ENCODE results near the gene GPLD1. TPM values are rescaled to one million over a fixed set of nuclear protein-coding genes. Genes with fewer than 3 reads are reported as not detected.

GPLD1 gene, protein sequence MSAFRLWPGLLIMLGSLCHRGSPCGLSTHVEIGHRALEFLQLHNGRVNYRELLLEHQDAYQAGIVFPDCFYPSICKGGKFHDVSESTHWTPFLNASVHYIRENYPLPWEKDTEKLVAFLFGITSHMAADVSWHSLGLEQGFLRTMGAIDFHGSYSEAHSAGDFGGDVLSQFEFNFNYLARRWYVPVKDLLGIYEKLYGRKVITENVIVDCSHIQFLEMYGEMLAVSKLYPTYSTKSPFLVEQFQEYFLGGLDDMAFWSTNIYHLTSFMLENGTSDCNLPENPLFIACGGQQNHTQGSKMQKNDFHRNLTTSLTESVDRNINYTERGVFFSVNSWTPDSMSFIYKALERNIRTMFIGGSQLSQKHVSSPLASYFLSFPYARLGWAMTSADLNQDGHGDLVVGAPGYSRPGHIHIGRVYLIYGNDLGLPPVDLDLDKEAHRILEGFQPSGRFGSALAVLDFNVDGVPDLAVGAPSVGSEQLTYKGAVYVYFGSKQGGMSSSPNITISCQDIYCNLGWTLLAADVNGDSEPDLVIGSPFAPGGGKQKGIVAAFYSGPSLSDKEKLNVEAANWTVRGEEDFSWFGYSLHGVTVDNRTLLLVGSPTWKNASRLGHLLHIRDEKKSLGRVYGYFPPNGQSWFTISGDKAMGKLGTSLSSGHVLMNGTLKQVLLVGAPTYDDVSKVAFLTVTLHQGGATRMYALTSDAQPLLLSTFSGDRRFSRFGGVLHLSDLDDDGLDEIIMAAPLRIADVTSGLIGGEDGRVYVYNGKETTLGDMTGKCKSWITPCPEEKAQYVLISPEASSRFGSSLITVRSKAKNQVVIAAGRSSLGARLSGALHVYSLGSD
- total RNA-seq (7.7 TPM), polyA plus RNA-seq (1.3 TPM)
- long read RNA-seq, donor 1 = 0 reads
- long read RNA-seq, donor 2 = 0 reads
- long read RNA-seq, donor 3, partial matches to known transcripts = 110 of 110 reads
- long read RNA-seq, donor 3, other reads (novel, unspliced or antisense) = 0 of 110 reads
- long read RNA-seq, donor 4, partial matches to known transcripts = 20 of 28 reads
- long read RNA-seq, donor 4, other reads (novel, unspliced or antisense) = 8 of 28 reads
- long read RNA-seq, donor 5, partial matches to known transcripts = 6 of 13 reads
- long read RNA-seq, donor 5, other reads (novel, unspliced or antisense) = 5 of 13 reads
- long read RNA-seq, donor 6, partial matches to known transcripts = 6 of 12 reads
- long read RNA-seq, donor 6, other reads (novel, unspliced or antisense) = 6 of 12 reads
- long read RNA-seq, donor 7 = 0 reads
- long read RNA-seq, donor 8 = 0 reads
- long read RNA-seq, donor 9 = 0 reads
- long read RNA-seq, donor 10, partial matches to known transcripts = 15 of 28 reads
- long read RNA-seq, donor 10, other reads (novel, unspliced or antisense) = 12 of 28 reads

DNA sequence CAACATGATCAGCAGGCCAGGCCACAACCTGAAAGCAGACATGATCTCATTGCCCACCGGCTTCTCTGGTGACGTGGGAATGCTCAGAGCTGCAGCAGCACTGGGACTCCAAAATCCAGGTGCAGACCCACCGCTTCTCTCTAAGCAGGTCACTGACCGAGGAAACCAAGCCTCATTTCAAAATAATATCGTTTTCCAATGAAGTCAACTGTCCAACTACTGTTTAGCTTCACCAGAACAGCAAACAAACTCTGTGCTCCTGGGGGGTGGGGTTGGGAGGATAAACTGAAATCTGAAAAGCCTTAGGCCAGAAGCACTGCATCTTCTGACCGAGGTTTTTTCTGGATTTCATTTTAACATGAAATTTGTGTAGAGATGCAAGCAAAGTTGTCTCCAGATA, at the start of gene GPLD1:
Gene GPLD1, minus strand, starts transcription at position 109 of the 400 bp plus-strand sequence. Its CDS starts 67 bp downstream, at position 42.
- 93% methylated on average over 6 of the region's 6 CpGs for WGBS
- Histone ChIP-seq H3K9me3 (ENCODE audit: control insufficient read depth in 2 of 2, insufficient read depth in 1 of 2, low read length in 1 of 2) (no peaks in the 10 kb centered on the region), H3K27ac (ENCODE audit: low read depth in 1 of 2, low read length in 1 of 2) (no peak within 1 kb of the TSS), H3K4me1 (ENCODE audit: control insufficient read depth in 2 of 2, insufficient read depth in 2 of 2, low read length in 2 of 2) (peaks cover 6 to 7% of the 10 kb centered on the region in 2 donors), H3K36me3 (ENCODE audit: control insufficient read depth in 2 of 2, insufficient read depth in 2 of 2, low read length in 1 of 2) (no peaks in the 10 kb centered on the region), H3K27me3 (ENCODE audit: control insufficient read depth in 2 of 2, insufficient read depth in 1 of 2, low read length in 1 of 2) (no peaks in the 10 kb centered on the region), H3K4me3 (ENCODE audit: low read length in 2 of 2) (no peak within 1 kb of the TSS)
- DNase-seq (ENCODE audit: low read depth in 6 of 9, low spot score in 9 of 9) = no peak

DNA sequence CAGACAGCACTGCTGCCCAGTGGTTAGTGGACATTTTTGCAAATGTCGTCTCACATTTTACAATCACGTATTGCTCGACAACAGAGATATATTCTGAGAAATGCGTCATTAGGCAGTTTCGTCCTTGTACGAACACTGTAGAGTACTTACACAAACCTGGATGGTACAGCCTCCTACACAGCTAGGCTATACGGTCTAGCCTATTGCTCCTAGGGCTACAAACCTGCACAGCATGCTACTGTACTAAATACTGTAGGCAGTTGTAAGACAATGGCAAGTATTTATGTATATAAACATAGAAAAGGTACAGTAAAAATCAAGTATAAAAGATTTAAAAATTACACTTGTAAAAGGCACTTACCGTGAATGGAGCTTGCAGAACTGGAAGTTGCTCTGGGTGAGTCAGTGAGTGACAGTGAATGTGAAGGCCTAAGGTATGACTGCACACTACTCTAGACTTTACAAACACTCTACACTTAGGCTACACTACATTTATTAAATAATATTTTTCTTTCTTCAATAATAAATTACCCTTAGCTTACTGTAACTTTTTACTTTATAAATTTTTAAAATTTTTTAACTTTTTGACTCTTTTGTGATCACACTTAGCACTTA, 48.5 kb upstream of the GPLD1 start:
- H3K27ac ChIP-seq (ENCODE audit: low read depth in 1 of 2, low read length in 1 of 2) = no peak overlapping the region
- DNase-seq (ENCODE audit: low read depth in 6 of 9, low spot score in 9 of 9) = no peak
- no peaks in the 10 kb centered on the region for H3K9me3 ChIP-seq (ENCODE audit: control insufficient read depth in 2 of 2, insufficient read depth in 1 of 2, low read length in 1 of 2)
- WGBS = 98% methylated on average over 8 of the region's 8 CpGs
- H3K27me3 ChIP-seq (ENCODE audit: control insufficient read depth in 2 of 2, insufficient read depth in 1 of 2, low read length in 1 of 2) = no peaks in the 10 kb centered on the region
- no peak overlapping the region for H3K4me3 ChIP-seq (ENCODE audit: low read length in 2 of 2)
- H3K36me3 ChIP-seq (ENCODE audit: control insufficient read depth in 2 of 2, insufficient read depth in 2 of 2, low read length in 1 of 2) = peaks cover 35 to 50% of the 10 kb centered on the region in 2 donors
- H3K4me1 ChIP-seq (ENCODE audit: control insufficient read depth in 2 of 2, insufficient read depth in 2 of 2, low read length in 2 of 2) = no peaks in the 10 kb centered on the region

DNA sequence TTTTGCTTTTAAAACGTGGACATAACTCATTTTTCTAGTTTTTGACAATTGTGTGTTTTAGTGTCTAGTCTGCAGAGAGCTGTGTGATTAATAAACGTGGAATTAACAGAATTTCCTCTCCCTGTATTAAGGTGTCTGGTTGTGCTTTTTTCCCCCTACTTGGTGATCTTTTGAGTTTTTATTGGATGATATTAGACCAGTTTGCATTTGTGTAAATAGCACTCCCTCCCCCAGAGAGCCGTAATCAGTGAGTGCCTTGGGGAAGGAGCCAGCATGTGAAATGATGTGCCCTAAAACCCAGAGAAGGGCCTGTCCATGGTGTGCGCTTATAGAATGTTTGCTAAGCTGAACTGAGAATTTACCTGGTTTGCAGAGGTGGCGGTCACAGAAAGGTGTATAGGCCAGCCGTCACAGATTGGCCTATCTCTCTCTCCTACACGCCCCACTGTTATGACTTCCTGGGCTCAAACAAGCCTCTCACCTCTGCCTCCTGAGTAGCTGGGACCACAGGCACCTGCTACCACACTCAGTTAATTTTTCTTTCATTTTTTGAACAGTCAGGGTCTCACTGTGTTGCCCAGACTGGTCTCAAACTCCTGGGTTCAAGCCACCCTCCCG, 47.8 kb upstream of the GPLD1 start:
- Histone ChIP-seq H3K4me3 (ENCODE audit: low read length in 2 of 2) (no peak overlapping the region), H3K36me3 (ENCODE audit: control insufficient read depth in 2 of 2, insufficient read depth in 2 of 2, low read length in 1 of 2) (peaks cover 42 to 57% of the 10 kb centered on the region in 2 donors), H3K9me3 (ENCODE audit: control insufficient read depth in 2 of 2, insufficient read depth in 1 of 2, low read length in 1 of 2) (no peaks in the 10 kb centered on the region), H3K27ac (ENCODE audit: low read depth in 1 of 2, low read length in 1 of 2) (no peak overlapping the region), H3K27me3 (ENCODE audit: control insufficient read depth in 2 of 2, insufficient read depth in 1 of 2, low read length in 1 of 2) (no peaks in the 10 kb centered on the region), H3K4me1 (ENCODE audit: control insufficient read depth in 2 of 2, insufficient read depth in 2 of 2, low read length in 2 of 2) (no peaks in the 10 kb centered on the region)
- WGBS = over 99% methylated on average over 8 of the region's 8 CpGs
- DNase-seq (ENCODE audit: low read depth in 6 of 9, low spot score in 9 of 9) = no peak

DNA sequence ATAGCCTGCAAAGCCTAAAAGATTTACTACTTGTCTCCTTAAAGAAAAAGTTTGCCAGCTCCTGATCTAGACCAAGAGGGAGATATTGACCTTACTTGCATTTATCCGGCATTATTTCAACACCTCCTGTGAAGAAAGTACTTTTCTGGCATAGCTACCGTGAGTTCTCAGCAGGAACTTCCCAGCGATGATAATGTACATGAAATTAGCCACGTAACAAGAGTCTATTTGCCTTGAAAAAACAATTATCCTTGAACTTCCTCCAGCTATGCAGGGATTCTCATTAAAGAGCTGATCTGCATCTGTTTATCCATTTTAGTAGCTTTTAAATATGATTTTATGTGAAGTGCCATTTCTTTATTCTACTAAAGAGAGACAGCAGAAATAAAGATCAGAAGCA, 47.1 kb upstream of the GPLD1 start:
- Histone ChIP-seq H3K36me3 (ENCODE audit: control insufficient read depth in 2 of 2, insufficient read depth in 2 of 2, low read length in 1 of 2) (peaks cover 50 to 64% of the 10 kb centered on the region in 2 donors), H3K9me3 (ENCODE audit: control insufficient read depth in 2 of 2, insufficient read depth in 1 of 2, low read length in 1 of 2) (no peaks in the 10 kb centered on the region), H3K27ac (ENCODE audit: low read depth in 1 of 2, low read length in 1 of 2) (no peak overlapping the region), H3K4me1 (ENCODE audit: control insufficient read depth in 2 of 2, insufficient read depth in 2 of 2, low read length in 2 of 2) (no peaks in the 10 kb centered on the region), H3K27me3 (ENCODE audit: control insufficient read depth in 2 of 2, insufficient read depth in 1 of 2, low read length in 1 of 2) (no peaks in the 10 kb centered on the region), H3K4me3 (ENCODE audit: low read length in 2 of 2) (no peak overlapping the region)
- 96% methylated on average over 4 of the region's 4 CpGs for WGBS
- no peak for DNase-seq (ENCODE audit: low read depth in 6 of 9, low spot score in 9 of 9)

DNA sequence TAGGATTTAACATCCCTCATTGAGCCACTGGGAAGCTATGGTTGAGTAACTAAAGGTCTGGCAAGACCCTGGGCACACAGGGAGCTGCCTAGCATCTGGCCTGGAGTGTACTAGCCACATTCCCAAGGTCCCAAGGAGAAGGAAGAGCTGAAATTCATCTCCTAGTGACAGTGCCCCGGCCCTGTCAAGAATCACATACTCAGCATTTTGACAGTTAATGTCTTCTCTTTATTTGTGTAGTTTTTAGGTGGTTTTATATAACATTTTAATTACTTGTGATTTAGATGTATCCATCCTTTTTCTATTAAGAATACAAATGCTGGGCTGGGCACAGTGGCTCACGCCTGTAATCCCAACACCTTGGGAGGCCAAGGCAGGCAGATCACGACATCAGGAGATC, 45.8 kb upstream of the GPLD1 start:
- H3K4me3 ChIP-seq (ENCODE audit: low read length in 2 of 2) = no peak overlapping the region
- H3K27me3 ChIP-seq (ENCODE audit: control insufficient read depth in 2 of 2, insufficient read depth in 1 of 2, low read length in 1 of 2) = no peaks in the 10 kb centered on the region
- H3K4me1 ChIP-seq (ENCODE audit: control insufficient read depth in 2 of 2, insufficient read depth in 2 of 2, low read length in 2 of 2) = no peaks in the 10 kb centered on the region
- 82% methylated on average over 3 of the region's 3 CpGs for WGBS
- DNase-seq (ENCODE audit: low read depth in 6 of 9, low spot score in 9 of 9) = no peak
- H3K27ac ChIP-seq (ENCODE audit: low read depth in 1 of 2, low read length in 1 of 2) = no peak overlapping the region
- H3K9me3 ChIP-seq (ENCODE audit: control insufficient read depth in 2 of 2, insufficient read depth in 1 of 2, low read length in 1 of 2) = no peaks in the 10 kb centered on the region
- peaks cover 62 to 74% of the 10 kb centered on the region in 2 donors for H3K36me3 ChIP-seq (ENCODE audit: control insufficient read depth in 2 of 2, insufficient read depth in 2 of 2, low read length in 1 of 2)

DNA sequence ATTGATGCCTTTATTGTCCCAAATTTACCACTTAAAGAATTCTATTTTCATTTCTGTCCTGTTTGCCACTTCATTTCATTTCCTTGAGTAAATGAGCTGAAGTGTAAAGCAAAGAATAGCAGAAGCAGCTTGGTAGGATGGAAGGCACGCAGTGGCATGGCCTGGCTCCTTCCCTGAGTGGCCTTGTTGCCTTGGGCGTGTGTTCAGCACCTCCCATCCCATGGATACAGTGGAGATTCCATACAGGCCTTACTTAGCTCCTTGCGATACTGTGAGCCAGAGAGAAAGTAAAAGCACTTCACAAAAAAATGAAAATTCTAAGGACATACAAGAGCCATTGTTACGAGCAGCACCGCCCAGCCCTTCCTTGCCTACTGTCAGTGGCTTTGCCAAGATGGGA, 45.0 kb upstream of the GPLD1 start:
- Histone ChIP-seq H3K27me3 (ENCODE audit: control insufficient read depth in 2 of 2, insufficient read depth in 1 of 2, low read length in 1 of 2) (no peaks in the 10 kb centered on the region), H3K9me3 (ENCODE audit: control insufficient read depth in 2 of 2, insufficient read depth in 1 of 2, low read length in 1 of 2) (no peaks in the 10 kb centered on the region), H3K4me3 (ENCODE audit: low read length in 2 of 2) (no peak overlapping the region), H3K36me3 (ENCODE audit: control insufficient read depth in 2 of 2, insufficient read depth in 2 of 2, low read length in 1 of 2) (peaks cover 61 to 76% of the 10 kb centered on the region in 2 donors), H3K4me1 (ENCODE audit: control insufficient read depth in 2 of 2, insufficient read depth in 2 of 2, low read length in 2 of 2) (no peaks in the 10 kb centered on the region), H3K27ac (ENCODE audit: low read depth in 1 of 2, low read length in 1 of 2) (no peak overlapping the region)
- 97% methylated on average over 5 of the region's 5 CpGs for WGBS
- no peak for DNase-seq (ENCODE audit: low read depth in 6 of 9, low spot score in 9 of 9)

DNA sequence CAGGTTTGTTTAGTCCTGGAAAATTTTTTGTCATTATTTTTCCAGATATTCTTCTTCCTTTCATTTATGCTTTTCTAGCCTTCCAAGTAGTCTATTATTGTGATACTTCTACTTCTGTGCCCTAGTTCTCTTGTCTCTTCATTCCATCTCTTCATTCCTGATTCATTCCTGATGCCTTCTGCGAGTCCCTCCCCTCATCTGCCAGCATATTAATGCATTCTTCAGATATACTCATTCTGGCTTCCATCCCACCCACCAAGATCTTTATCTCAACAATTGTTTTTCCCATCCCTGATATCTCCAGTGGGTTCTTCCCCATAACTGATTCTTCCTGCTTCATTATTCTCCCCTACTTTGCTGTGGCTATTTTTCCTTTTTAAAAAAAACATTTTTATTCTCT, 40.6 kb upstream of the GPLD1 start:
- Histone ChIP-seq H3K36me3 (ENCODE audit: control insufficient read depth in 2 of 2, insufficient read depth in 2 of 2, low read length in 1 of 2) (peaks cover 51 to 52% of the 10 kb centered on the region in 2 donors), H3K27ac (ENCODE audit: low read depth in 1 of 2, low read length in 1 of 2) (no peak overlapping the region), H3K27me3 (ENCODE audit: control insufficient read depth in 2 of 2, insufficient read depth in 1 of 2, low read length in 1 of 2) (no peaks in the 10 kb centered on the region), H3K9me3 (ENCODE audit: control insufficient read depth in 2 of 2, insufficient read depth in 1 of 2, low read length in 1 of 2) (no peaks in the 10 kb centered on the region), H3K4me3 (ENCODE audit: low read length in 2 of 2) (no peak overlapping the region), H3K4me1 (ENCODE audit: control insufficient read depth in 2 of 2, insufficient read depth in 2 of 2, low read length in 2 of 2) (peaks cover 24 to 29% of the 10 kb centered on the region in 2 donors)
- no peak for DNase-seq (ENCODE audit: low read depth in 6 of 9, low spot score in 9 of 9)
- WGBS = 100% methylated on average over 1 of the region's 1 CpG

DNA sequence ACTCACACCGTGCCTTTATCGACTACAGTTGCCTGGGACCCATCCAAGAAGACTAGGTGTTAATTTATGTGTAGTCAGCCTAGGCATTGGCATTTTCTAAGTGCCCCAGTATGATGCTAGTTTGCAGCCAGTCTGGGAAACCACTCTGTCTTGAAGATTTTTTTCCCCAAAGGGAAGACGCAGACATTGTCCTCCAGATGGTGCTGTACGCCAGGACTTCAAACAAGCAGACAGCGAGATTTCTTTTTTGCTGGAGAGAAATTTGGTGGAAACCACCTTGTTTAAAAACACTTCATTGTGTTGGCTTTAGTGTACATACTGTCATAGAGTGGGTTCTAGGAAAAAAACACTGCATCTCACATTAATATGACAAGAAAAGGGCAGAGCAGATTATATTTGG, 35.4 kb upstream of the GPLD1 start:
- Histone ChIP-seq H3K36me3 (ENCODE audit: control insufficient read depth in 2 of 2, insufficient read depth in 2 of 2, low read length in 1 of 2) (peaks cover 8 to 9% of the 10 kb centered on the region in 2 donors), H3K4me1 (ENCODE audit: control insufficient read depth in 2 of 2, insufficient read depth in 2 of 2, low read length in 2 of 2) (peaks cover 39 to 64% of the 10 kb centered on the region in 2 donors), H3K4me3 (ENCODE audit: low read length in 2 of 2) (no peak overlapping the region), H3K27ac (ENCODE audit: low read depth in 1 of 2, low read length in 1 of 2) (peak overlapping the region in 1 of 2 donors; percentile 62), H3K27me3 (ENCODE audit: control insufficient read depth in 2 of 2, insufficient read depth in 1 of 2, low read length in 1 of 2) (no peaks in the 10 kb centered on the region), H3K9me3 (ENCODE audit: control insufficient read depth in 2 of 2, insufficient read depth in 1 of 2, low read length in 1 of 2) (no peaks in the 10 kb centered on the region)
- peak in 8 of 9 donors; percentile 64 to 92 (median 74) for DNase-seq (ENCODE audit: low read depth in 6 of 9, low spot score in 9 of 9)
- 61% methylated on average over 5 of the region's 5 CpGs for WGBS

Data from thymus (tissue), 14 donors.